ENCODE measurements around the gene PHACTR3. TPM values are rescaled to one million over a fixed set of nuclear protein-coding genes. Genes with fewer than 3 reads are reported as not detected.

The PHACTR3 gene
- total RNA-seq, 1 experiment from 2014 or later, result 0.10 TPM

DNA sequence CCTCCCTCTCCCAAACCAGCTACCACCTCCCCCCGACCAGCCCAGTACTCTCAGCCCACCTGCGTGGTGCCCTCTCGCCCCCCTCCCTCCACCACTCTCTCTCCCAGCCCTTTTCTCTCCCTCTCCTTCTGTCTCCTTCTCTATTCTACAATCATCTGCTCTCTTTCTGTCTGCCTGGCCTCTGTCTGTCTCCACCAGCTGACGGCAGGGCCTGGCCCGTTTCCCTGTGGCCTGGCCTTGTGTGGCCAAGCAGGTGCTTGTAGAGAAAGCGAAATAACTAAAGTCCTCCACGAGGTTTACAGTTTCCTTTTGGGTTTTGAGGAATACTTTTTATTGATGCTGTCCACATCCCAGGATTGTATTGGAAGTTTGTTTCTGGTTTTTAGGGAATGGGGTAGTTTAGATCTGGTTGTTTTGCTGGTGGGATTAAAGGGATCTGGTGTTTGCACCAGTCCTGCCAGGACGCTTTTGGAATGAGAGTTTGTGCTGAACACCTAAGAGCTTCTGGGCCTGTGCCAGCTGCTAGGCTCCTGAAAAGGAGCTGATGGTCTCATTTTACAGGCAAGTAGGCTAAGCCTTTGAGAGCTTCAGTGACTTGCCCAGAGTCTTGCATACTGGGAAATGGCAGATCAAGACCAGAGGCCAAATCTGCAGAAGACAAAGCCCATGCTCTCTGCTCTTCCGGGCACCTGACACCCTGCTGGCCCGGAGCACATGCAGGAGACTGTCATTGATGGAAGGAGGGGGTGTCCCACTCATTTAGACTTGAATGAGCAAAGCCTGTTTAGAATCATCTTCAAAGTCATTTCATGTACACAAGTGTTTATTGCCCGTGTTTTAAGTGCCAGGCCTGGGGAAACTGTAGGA lies 167.4 kb downstream of the PHACTR3 start:
- Histone ChIP-seq H3K4me3 (ENCODE audit: low read depth in 2 of 2, low read length in 2 of 2) (no peak overlapping the region), H3K36me3 (ENCODE audit: control insufficient read depth, insufficient read depth, low read length) (no peaks in the 10 kb centered on the region), H3K9me3 (ENCODE audit: control insufficient read depth, insufficient read depth, low read depth, low read length) (no peaks in the 10 kb centered on the region), H3K4me1 (ENCODE audit: control insufficient read depth, insufficient read depth, low read length) (no peaks in the 10 kb centered on the region), H3K27ac (ENCODE audit: low read length) (no peak overlapping the region), H3K27me3 (ENCODE audit: control insufficient read depth, insufficient read depth, low read length) (no peaks in the 10 kb centered on the region; the same call in 1 of the 2 replicates)
- no TSS peak for BruUV-seq (replicated peaks)
- CTCF ChIA-PET, result no interaction called here
- TF ChIP-seq TCF7L2 (IDR thresholded peaks at IDR 0.05; ENCODE audit: low read depth, low read length), result no peak
- TF ChIP-seq, protein P1, sequence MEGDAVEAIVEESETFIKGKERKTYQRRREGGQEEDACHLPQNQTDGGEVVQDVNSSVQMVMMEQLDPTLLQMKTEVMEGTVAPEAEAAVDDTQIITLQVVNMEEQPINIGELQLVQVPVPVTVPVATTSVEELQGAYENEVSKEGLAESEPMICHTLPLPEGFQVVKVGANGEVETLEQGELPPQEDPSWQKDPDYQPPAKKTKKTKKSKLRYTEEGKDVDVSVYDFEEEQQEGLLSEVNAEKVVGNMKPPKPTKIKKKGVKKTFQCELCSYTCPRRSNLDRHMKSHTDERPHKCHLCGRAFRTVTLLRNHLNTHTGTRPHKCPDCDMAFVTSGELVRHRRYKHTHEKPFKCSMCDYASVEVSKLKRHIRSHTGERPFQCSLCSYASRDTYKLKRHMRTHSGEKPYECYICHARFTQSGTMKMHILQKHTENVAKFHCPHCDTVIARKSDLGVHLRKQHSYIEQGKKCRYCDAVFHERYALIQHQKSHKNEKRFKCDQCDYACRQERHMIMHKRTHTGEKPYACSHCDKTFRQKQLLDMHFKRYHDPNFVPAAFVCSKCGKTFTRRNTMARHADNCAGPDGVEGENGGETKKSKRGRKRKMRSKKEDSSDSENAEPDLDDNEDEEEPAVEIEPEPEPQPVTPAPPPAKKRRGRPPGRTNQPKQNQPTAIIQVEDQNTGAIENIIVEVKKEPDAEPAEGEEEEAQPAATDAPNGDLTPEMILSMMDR (IDR thresholded peaks at IDR 0.05), result no peak
- TF ChIP-seq POLR2AphosphoS5 (IDR thresholded peaks at IDR 0.05; ENCODE audit: low read depth, low read length), result no peak
- TF ChIP-seq, protein P2, sequence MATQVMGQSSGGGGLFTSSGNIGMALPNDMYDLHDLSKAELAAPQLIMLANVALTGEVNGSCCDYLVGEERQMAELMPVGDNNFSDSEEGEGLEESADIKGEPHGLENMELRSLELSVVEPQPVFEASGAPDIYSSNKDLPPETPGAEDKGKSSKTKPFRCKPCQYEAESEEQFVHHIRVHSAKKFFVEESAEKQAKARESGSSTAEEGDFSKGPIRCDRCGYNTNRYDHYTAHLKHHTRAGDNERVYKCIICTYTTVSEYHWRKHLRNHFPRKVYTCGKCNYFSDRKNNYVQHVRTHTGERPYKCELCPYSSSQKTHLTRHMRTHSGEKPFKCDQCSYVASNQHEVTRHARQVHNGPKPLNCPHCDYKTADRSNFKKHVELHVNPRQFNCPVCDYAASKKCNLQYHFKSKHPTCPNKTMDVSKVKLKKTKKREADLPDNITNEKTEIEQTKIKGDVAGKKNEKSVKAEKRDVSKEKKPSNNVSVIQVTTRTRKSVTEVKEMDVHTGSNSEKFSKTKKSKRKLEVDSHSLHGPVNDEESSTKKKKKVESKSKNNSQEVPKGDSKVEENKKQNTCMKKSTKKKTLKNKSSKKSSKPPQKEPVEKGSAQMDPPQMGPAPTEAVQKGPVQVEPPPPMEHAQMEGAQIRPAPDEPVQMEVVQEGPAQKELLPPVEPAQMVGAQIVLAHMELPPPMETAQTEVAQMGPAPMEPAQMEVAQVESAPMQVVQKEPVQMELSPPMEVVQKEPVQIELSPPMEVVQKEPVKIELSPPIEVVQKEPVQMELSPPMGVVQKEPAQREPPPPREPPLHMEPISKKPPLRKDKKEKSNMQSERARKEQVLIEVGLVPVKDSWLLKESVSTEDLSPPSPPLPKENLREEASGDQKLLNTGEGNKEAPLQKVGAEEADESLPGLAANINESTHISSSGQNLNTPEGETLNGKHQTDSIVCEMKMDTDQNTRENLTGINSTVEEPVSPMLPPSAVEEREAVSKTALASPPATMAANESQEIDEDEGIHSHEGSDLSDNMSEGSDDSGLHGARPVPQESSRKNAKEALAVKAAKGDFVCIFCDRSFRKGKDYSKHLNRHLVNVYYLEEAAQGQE (IDR thresholded peaks at IDR 0.05; ENCODE audit: insufficient read depth in 1 of 2, low read depth in 2 of 2, low read length in 1 of 2), result no peak
- in situ Hi-C loops (cut with HindIII; ENCODE audit: low pct_unique_long_range_greater_than_20kb, low sequenced_read_pairs), result no loop called here
- intact Hi-C loops (cut with micrococcal nuclease; ENCODE audit: unreplicated experiment), result no loop called here
- DNase-seq (ENCODE audit: low read depth, low spot score) (no peak), ATAC-seq (no peak)
- POLR2A ChIA-PET, result no interaction called here

DNA sequence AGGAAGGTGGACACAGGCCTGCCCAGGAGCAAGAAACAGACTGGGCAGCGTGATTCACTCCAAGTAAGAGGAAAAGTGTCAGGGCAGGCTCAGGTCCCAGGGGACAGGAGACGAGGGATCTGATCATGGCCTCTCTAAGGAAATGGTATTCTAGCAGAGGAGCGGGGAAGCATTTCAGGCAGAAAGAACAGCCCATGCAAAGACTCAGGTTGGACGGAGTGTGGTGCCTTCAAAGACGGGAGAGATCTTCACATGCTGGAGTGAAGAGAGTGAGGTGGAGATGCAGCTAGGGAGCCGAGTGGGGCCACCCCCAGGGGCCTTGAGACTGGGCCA lies 168.0 kb downstream of the PHACTR3 start:
- intact Hi-C loops (cut with micrococcal nuclease; ENCODE audit: unreplicated experiment), result no loop called here
- in situ Hi-C loops (cut with HindIII; ENCODE audit: low pct_unique_long_range_greater_than_20kb, low sequenced_read_pairs), result no loop called here
- DNase-seq (ENCODE audit: low read depth, low spot score) (no peak), ATAC-seq (no peak)
- H3K9me3 ChIP-seq (ENCODE audit: control insufficient read depth, insufficient read depth, low read depth, low read length), result no peaks in the 10 kb centered on the region
- H3K4me1 ChIP-seq (ENCODE audit: control insufficient read depth, insufficient read depth, low read length), result no peaks in the 10 kb centered on the region
- no peak overlapping the region for H3K27ac ChIP-seq (ENCODE audit: low read length)
- ChIA-PET POLR2A (no interaction called here), CTCF (no interaction called here)
- no TSS peak for BruUV-seq (replicated peaks)
- H3K36me3 ChIP-seq (ENCODE audit: control insufficient read depth, insufficient read depth, low read length), result no peaks in the 10 kb centered on the region
- no peaks in the 10 kb centered on the region; the same call in 1 of the 2 replicates for H3K27me3 ChIP-seq (ENCODE audit: control insufficient read depth, insufficient read depth, low read length)
- TF ChIP-seq TCF7L2 (IDR thresholded peaks at IDR 0.05; ENCODE audit: low read depth, low read length), result no peak
- no peak overlapping the region for H3K4me3 ChIP-seq (ENCODE audit: low read depth in 2 of 2, low read length in 2 of 2)
